Breast epithelium (tissue), 3 donors: ENCODE data around the gene ARHGAP20.

ENCODE experiments used
- CTCF ChIP-seq, 3 donors: fragments of 450-650 bp; IDR thresholded peaks; one replicate each; pipeline ENCODE4 v1.5.1; 2016 to 2017; ENCODE audit warnings: antibody characterized with exemption in 3 of 3, mild to moderate bottlenecking in 3 of 3, moderate library complexity in 3 of 3
- POLR2A ChIP-seq: fragments of 450-650 bp; IDR thresholded peaks from one replicate; pipeline ENCODE4 v1.6.1; 2016; ENCODE audit warnings: antibody characterized with exemption, mild to moderate bottlenecking, moderate library complexity

GRCh38 chr11:110573411-110573810 lies 138.8 kb downstream of the ARHGAP20 start:
- TF ChIP-seq CTCF (IDR thresholded peaks at IDR 0.05) (no peak), POLR2A (no peak)
